CD4-positive, alpha-beta T cell treated with Interleukin-15 for 4 hours (primary cell): ENCODE results near the gene WDR74.
"Not testable (repeated sequence)": the region's sequence is repeated elsewhere in the genome, so short reads cannot be mapped to it uniquely, and the experiment has no call there.

Experiments
- DNase-seq: peaks from one replicate; pipeline ENCODE4 v3.0.0-alpha.2; 2020; ENCODE audit warnings: low spot score

Gene WDR74

DNA sequence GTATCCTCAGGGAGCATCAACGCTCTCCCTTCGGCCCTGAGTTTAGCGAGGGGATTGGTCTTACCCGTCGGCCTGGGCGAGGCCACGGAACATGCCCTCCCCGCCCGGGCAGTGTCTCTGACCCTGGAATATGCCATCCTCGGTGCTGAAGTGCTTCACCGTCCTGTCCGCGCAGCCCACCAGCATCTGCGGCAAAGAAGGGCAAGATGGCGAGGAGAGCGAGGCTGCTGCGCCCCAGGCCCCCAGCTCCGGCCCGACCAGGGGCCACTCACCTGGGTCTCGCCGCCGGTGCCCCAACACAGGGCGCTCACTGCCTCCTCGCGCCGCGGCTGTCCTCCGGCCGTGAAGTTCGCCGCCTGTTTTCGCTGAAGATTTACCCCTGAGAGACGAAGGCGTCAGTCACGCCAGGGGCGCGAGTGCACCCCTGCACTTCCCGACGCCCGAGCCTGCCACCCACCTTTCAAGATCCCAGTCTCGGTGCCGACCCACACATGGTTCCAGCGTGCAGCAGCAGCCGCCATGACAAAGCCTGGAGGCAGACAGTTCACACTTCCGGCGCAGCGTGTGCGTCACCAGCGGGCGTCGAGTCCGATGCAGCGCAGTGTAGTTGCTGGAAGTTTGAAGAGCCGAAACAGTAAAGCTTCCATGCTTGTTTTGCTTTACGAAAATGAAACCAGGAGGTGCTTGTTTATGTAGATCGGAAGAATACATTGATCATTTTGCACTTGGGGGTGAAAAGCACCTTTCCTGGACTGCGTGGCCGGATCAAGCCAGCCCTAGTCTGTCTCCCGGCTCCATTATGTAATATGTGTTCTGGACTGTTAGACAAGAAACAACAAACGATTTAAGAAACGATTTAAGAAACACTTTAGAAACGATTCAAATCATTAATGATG lies at the start of gene WDR74:
Gene WDR74, minus strand, starts transcription at position 541 of the 896 bp plus-strand sequence. Its CDS starts 20 bp downstream, at position 521.
- DNase-seq: peak; percentile 93

DNA sequence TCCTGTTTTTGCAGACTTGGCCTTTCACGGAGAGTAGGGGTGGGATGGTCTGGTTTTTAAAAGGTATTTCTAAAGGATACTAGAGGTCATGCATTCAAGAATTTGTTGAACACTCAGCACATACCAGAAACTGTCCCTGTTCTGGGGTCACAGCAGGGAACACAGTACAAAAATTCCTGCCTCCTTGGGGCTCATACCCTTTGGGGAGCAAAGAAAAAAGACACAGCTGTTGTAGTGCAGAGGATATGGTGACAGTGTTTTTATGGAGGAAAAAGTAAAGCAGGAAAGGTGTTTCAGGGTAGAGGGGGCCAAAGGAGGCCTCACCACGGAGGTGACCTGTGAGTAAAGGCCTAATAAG lies 49.7 kb upstream of the WDR74 start:
- DNase-seq: no peak

DNA sequence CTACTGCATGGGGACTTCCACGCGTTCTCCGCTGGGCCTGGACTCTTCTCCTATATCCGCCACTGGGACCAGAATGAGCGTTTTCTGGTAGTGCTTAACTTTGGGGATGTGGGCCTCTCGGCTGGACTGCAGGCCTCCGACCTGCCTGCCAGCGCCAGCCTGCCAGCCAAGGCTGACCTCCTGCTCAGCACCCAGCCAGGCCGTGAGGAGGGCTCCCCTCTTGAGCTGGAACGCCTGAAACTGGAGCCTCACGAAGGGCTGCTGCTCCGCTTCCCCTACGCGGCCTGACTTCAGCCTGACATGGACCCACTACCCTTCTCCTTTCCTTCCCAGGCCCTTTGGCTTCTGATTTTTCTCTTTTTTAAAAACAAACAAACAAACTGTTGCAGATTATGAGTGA lies 49.0 kb upstream of the WDR74 start:
- DNase-seq: no peak

DNA sequence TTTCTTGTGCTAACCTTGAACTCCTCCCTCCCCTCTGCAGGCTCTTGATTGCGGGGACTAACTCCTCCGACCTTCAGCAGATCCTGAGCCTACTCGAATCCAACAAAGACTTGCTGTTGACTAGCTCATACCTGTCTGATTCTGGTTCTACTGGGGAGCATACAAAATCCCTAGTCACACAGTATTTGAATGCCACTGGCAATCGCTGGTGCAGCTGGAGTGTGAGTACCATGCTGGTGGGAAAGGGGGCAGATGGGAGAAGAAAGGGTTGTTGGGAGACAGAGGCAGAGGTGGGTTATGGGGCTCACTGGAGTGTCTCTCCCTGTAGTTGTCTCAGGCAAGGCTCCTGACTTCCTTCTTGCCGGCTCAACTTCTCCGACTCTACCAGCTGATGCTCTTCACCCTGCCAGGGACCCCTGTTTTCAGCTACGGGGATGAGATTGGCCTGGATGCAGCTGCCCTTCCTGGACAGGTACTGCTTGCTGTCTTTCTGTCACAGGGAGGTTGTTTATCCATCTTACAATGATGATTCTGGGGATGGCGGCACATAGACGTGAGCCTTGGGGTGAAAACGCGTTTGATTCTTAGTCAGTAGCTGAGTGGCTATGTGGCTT lies 45.9 kb upstream of the WDR74 start:
- DNase-seq: no peak

DNA sequence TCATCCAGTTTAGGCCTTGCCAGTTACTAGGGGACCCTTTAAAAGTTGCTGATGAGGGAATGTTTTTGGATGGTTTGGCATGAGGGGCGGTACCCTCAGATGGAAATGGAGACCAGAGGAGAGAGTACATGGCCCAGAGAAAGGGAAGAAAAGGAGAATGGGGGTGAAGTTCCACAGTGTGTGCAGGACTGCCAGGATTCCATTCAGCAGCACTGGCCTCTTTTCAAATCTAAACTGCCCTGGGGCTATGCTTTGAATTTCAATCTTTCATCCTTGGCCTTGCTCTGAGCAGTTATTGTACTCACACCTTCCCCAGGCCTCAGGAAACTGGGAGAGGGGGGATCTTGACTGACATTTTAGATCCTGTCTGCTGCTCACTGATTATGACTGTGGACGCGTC lies 44.3 kb upstream of the WDR74 start:
- no peak for DNase-seq

DNA sequence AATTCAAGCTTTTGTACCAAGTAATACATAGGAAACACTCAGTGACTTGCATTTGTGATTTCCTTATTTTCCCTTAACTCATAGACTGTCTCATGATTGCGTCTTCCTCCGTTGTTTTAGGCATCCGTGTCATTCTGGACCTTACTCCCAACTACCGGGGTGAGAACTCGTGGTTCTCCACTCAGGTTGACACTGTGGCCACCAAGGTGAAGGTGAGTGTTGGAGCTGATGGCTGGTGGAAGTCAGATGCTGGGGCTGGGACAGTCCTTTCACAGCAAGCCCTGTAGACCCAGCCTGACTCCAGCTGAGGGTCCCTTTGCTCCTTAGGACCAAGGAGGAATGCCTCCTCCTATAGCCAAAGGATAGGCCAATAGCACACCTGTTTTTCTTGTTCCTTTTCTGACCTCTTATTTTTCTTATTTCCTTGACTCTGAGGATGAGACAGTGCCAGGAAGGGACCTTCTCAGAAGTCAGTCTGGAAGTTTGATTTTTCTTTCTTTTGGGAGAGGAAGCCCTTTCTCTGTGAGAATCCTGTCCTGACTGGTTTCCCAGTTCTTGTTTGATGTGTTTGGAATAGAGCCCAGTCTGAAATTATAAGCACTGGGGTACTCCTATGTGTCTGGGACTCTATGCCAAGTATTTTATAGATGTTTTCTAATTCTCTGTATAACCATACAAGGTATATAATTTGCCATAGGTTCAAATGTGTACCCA lies 43.6 kb upstream of the WDR74 start:
- DNase-seq: no peak

DNA sequence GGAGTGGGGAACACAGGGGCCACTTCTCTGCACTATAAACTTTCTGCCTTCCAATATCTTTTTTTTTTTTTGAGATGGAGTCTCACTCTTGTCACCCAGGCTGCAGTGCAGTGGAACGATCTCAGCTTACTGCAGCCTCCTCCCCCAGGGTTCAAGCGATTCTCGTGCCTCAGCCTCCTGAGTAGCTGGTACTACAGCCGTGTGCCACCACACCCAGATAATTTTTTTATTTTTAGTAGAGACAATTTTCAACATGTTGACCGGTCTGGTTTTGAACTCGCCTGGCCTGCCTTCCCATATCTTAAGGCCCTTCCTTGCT lies 43.0 kb upstream of the WDR74 start:
- no peak for DNase-seq

DNA sequence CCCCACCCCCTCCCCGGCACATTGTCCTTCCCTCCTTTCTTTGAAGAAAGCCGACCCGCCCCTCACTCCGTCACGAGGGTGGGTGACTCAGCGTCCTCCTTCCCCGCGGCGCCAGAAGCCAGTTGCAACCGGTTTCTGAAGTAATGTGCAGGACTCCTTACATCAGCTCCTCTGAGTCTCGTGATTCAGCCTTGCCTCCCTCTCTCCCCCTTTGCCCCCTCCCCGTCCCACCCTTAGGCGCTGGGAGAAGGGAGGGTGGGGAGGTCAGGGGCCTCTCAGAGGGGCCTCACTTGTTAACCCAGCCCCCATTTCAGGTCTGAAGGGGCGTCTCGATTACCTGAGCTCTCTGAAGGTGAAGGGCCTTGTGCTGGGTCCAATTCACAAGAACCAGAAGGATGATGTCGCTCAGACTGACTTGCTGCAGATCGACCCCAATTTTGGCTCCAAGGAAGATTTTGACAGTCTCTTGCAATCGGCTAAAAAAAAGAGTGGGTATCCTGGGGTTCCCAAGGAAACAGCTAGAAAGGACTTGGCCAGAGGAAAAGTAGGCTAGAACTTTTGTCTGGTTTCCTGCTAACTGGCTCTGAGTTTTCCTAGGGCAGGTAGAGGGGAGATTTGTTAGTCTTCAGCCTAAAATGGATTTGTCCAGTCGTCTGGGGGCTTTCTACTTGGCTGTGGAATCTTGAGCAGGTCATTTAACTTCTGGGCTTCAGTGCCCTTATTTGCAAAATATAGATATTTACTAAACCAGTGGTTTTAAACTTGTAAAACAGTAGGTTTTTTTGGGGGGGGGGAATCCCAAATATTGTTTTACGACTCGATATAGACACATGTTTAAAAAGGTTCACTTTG lies 42.4 kb upstream of the WDR74 start:
- peak; percentile 93 for DNase-seq

DNA sequence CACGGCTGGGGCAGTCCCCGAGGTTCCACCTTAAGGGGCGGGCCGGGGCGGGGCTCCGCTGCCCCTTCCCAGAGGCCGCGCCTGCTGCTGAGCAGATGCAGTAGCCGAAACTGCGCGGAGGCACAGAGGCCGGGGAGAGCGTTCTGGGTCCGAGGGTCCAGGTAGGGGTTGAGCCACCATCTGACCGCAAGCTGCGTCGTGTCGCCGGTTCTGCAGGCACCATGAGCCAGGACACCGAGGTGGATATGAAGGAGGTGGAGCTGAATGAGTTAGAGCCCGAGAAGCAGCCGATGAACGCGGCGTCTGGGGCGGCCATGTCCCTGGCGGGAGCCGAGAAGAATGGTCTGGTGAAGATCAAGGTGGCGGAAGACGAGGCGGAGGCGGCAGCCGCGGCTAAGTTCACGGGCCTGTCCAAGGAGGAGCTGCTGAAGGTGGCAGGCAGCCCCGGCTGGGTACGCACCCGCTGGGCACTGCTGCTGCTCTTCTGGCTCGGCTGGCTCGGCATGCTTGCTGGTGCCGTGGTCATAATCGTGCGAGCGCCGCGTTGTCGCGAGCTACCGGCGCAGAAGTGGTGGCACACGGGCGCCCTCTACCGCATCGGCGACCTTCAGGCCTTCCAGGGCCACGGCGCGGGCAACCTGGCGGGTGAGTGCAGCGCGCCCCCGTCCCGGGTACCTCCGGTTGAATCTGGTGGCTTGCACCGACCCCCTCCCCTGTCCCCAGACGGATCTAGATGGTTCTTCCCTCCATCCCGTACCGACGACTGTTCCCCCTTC lies 41.6 kb upstream of the WDR74 start, which contains the start of gene SLC3A2:
Gene SLC3A2, plus strand, starts transcription at position 94 of the 776 bp plus-strand sequence. Its CDS starts 128 bp downstream, at position 222.
- DNase-seq: peak; percentile 81

DNA sequence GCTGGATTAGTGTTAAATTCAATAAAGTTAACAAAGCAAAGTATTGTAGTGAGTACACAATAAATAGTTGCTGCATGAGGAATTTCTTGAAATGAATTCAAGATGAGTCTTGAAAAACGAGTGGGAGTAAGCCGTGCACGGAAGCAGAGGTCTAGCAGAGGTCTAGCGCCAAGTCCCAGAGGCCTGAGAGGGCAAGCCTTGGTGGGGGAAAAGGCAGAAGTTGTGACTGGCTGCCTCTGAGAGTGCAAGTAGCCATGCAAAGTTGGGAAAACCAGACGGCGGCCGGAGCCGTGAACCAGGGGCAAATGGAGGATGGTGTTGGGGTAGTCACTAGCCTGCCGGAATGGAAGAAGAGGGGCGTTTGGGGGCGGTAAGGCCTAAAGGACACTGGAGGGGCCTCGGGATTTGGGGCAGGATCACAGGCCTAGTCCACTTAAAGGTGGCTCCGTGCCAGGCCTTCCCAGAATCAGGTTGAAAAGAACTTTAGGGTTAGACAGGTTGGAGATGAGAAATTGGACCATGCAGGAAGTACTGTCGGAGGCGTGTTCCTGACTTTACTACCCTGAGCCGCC lies 40.9 kb upstream of the WDR74 start:
- no peak for DNase-seq

DNA sequence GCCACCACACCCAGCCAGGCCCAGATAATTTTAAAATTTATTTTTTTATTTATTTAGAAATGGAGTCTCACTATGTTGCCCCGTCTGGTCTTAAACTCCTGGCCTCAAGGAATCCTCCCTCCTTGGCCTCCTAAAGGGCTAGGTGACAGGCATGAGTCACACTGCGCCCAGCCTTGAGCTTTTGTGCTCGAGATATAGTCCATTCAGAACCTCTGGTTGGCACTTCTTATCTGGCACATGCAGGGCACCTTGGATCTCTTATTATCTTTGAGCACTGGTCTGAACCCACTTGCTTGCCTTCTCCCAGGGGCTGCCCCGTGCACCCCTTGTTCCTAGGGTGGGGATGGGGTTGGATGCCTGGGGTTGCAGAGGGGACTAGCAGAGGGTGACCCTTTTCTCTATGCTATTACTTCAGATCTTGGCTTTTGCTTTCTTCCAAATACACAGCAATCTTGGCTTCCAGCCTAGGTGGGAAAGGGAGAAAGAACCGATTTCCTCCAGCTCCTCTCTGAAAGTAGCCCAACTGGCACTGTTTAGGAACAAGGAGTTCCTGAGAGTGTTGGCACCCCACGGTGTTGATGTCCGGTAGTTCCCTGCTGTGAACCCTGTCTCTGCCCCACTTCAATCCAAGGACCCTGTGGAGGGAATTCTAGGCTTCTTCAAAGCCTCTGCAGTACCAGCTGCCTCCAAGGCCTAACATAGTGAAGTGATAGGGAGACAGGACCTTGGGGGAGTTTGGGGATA lies 40.0 kb upstream of the WDR74 start:
- DNase-seq: no peak

DNA sequence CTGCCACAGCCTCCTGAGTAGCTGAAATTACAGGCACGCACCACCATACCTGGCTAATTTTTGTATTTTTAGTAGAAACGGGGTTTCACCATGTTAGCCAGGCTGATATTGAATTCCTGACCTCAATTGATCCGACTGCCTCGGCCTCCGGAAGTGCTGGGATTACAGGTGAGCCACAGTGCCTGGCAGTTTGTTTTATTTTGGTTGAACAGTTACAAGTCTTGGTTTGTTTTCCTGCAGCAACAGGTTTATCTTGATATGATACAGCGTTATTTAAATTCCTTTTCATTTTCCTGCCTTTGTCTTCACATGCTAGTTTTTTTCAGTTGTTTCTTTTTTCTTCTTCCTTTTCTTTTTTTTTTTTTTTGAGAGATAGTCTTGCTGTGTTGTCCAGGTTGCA lies 37.3 kb upstream of the WDR74 start:
- no peak for DNase-seq

DNA sequence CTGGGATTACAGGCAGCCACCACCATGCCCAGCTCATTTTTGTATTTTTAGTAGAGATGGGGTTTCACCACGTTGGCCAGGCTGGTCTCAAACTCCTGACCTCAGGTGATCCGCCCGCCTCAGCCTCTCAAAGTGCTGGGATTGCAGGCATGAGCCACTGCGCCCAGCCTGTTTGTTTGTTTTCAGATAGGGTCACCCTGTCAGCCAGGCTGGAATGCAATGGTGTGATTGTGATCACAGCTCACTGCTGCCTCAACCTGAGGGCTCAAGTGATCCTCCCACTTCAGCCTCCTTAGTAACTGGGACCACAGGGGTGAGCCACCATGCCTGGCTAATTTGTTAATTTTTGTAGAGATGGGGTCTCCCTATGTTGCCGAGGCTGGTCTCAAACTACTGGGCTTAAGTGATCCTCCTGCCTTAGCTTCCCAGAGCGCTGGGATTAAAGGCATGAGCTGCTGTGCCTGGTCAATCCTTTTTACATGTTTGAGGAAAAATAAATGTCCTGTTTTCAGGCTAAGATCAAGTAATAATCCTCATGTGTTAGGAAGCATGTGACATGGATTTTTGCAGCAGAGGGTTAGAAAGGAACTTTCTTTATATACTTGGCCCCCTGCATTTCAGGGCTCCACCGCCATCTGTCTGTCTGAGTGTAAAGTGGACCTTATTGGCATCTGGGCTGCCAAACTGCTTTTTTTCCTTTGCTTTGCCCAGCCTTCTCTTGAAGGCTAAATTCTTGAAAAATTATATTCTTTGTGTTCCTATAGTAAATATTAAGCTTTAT lies 36.5 kb upstream of the WDR74 start:
- no peak for DNase-seq

DNA sequence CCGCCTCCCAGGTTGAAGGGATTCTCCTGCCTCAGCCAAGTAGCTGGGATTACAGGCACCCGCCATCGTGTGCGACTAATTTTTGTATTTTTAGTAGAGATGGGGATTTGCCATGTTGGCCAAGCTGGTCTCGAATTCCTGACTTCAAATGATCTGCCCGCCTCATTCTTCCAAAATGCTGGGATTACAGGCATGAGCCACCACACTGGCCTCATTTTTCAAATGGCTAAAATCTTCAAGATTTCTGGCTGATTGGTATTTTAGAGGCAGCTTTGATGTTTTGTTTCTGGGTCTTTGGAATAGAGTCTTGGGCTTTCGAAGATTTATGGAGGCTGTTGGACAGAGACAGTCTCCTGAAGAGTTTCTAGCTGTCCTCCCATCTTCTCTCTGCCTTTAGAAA lies 35.5 kb upstream of the WDR74 start:
- DNase-seq: no peak

DNA sequence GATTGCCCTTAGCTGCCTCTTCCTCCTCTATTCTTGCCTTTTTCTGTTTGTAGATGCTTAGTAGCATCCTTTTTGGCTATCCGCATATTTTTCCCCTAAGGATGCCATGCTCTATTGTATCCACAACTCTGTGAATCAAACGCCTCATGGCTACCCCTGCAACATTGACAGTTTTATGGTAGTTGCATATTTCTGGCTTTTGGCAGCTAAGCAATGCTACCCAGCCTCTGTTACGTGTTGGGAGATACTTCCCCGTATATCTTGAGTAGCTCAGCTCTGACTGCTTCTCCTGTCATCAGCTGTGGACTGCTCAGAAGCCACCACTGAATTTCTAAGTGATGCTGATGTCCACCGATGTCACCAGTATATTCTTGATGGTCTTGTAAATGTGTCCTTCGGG lies 26.2 kb upstream of the WDR74 start:
- DNase-seq: no peak

DNA sequence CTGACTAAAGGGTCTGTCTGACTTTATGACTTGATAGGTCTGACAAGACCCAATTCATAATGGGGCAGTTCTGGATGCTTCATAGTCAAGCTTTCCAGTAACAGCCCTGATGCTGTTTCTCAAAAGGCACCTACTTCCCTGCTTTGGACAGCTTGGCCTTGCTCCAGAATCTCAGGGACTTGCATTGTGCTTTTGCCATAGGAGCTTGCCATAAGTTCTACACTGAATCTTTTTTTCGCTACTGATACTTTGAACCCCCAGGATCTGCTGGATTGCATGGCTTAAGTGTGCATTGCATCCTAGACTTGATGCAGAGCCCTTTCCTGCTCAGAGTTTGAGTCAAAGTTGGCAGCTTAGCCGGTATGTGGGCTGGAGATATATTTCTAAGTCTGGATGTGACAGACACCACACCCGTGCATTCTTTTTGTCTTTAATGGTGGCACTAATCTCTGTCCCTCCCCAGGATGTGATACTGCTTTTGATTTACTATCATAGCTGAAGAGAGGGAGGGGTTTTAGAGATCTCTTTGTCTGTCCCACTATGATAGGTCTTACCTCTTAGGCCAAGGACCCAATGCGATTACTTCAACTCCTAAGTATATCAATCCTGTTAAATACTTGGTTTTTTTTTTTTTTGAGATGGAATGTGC lies 24.4 kb upstream of the WDR74 start:
- no peak for DNase-seq

DNA sequence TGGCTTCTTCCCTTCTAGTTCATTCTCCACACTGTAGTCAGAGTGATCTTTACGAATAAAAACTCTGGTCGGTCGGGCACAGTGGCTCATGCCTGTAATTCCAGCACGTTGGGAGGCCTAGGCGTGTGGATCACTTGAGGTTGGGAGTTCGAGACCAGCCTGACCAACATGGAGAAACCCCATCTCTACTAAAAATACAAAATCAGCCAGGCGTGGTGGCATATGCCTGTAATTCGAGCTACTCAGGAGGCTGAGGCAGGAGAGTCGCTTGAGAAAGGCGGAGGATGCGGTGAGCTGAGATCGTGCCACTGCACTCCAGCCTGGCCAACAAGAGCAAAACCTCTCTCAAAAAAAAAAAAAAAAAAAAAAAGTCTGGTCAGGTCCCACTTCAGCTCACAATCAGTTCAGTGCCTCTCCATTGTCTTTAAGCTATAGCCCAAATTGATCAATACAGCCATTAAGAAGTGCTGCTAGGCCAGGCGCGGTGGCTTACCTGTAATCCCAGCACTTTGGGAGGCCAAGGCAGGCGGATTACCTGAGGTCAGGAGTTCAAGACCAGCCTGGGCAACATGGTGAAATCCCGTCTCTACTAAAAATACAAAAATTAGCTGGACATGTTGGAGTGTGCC lies 22.3 kb upstream of the WDR74 start:
- not testable (repeated sequence) for DNase-seq

DNA sequence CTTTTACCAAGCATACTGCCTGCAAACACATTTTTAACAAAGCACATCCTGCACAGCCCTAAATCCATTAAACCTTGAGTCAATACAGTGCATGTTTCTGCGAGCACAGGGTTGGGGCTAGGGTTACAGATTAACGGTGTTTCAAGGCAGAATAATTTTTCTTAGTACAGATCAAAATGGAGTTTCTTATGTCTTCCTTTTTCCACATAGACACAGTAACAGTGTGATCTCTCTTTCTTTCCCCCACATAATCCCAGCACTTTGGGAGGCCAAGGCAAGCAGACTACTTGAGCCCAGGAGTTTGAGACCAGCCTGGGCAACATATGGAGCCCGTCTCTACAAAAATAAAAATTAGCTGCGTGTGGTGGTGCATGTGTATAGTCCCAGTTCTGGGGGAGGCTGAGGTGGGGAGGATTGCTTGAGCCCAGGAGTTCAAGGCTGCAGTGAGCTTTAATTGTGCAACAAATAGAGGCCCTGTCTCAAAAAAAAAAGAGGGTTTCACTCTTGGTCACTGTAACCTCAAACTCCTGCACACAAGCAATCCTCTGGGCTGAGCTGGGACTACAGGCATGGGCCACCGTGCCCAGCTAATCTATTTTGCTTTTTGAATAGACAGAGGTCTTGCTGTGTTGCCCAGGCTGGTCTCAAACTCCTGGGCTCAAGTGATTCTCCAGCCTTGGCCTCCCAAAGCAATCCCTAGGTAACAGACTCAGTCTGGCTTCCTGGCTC lies 21.6 kb upstream of the WDR74 start:
- DNase-seq: no peak
